ENCODE results near the gene ADGRL3.
"Not testable (repeated sequence)": the region's sequence is repeated elsewhere in the genome, so short reads cannot be mapped to it uniquely, and the experiment has no call there.

The ADGRL3 gene

GRCh38 chr4:61959087-61959486 lies 759.0 kb downstream of the ADGRL3 start:
- DNase-seq (no peak), ATAC-seq (no peak)
- peaks cover 14% of the 10 kb centered on the region for H3K9me3 Mint-ChIP-seq

GRCh38 chr4:61984260-61984909 lies 784.3 kb downstream of the ADGRL3 start:
- Mint-ChIP-seq H3K36me3 (ENCODE audit: low read depth) (no peaks in the 10 kb centered on the region), H3K27ac (no peak overlapping the region), H3K4me3 (no peak overlapping the region), H3K9me3 (peaks cover 15% of the 10 kb centered on the region), H3K27me3 (no peaks in the 10 kb centered on the region), H3K4me1 (no peaks in the 10 kb centered on the region)
- ATAC-seq (no peak), DNase-seq (no peak)

More at GRCh38 chr4:61959087-61959486, 759.0 kb downstream of the ADGRL3 start:
- no peak overlapping the region for H3K27ac Mint-ChIP-seq
- no peaks in the 10 kb centered on the region for H3K4me1 Mint-ChIP-seq
- H3K4me3 Mint-ChIP-seq: no peak overlapping the region
- no peaks in the 10 kb centered on the region for H3K36me3 Mint-ChIP-seq (ENCODE audit: low read depth)
- H3K27me3 Mint-ChIP-seq: no peaks in the 10 kb centered on the region

- H3K36me3 Mint-ChIP-seq (ENCODE audit: low read depth): no peaks in the 10 kb centered on the region
- no peak for ATAC-seq
- H3K27me3 Mint-ChIP-seq: no peaks in the 10 kb centered on the region
- DNase-seq: no peak
- no peak overlapping the region for H3K27ac Mint-ChIP-seq
- no peak overlapping the region for H3K4me3 Mint-ChIP-seq
- no peaks in the 10 kb centered on the region for H3K4me1 Mint-ChIP-seq
- peaks cover 12% of the 10 kb centered on the region for H3K9me3 Mint-ChIP-seq
These were observed 785.3 kb downstream of the ADGRL3 start for GRCh38 chr4:61985426-61985825.

- H3K36me3 Mint-ChIP-seq (ENCODE audit: low read depth); H3K4me3 Mint-ChIP-seq; DNase-seq; H3K4me1 Mint-ChIP-seq; H3K27ac Mint-ChIP-seq; H3K27me3 Mint-ChIP-seq; ATAC-seq: not testable (repeated sequence)
- peaks cover 12% of the 10 kb centered on the region for H3K9me3 Mint-ChIP-seq
These were observed 786.8 kb downstream of the ADGRL3 start for GRCh38 chr4:61986929-61987328.

GRCh38 chr4:61992351-61992750 lies 792.2 kb downstream of the ADGRL3 start:
- ATAC-seq (no peak), DNase-seq (no peak)
- H3K4me1 Mint-ChIP-seq: no peaks in the 10 kb centered on the region
- H3K9me3 Mint-ChIP-seq: peaks cover 7% of the 10 kb centered on the region
- H3K4me3 Mint-ChIP-seq: no peak overlapping the region
- no peaks in the 10 kb centered on the region for H3K27me3 Mint-ChIP-seq
- H3K36me3 Mint-ChIP-seq (ENCODE audit: low read depth): no peaks in the 10 kb centered on the region
- H3K27ac Mint-ChIP-seq: no peak overlapping the region

- no peak overlapping the region for H3K27ac Mint-ChIP-seq
- no peaks in the 10 kb centered on the region for H3K36me3 Mint-ChIP-seq (ENCODE audit: low read depth)
- peaks cover 4% of the 10 kb centered on the region for H3K9me3 Mint-ChIP-seq
- no peak overlapping the region for H3K4me3 Mint-ChIP-seq
- no peaks in the 10 kb centered on the region for H3K27me3 Mint-ChIP-seq
- H3K4me1 Mint-ChIP-seq: no peaks in the 10 kb centered on the region
- DNase-seq (no peak), ATAC-seq (no peak)
These were observed 793.9 kb downstream of the ADGRL3 start for GRCh38 chr4:61994036-61994435.

- no peaks in the 10 kb centered on the region for H3K36me3 Mint-ChIP-seq (ENCODE audit: low read depth)
- H3K27me3 Mint-ChIP-seq: no peaks in the 10 kb centered on the region
- DNase-seq (no peak), ATAC-seq (no peak)
- no peaks in the 10 kb centered on the region for H3K4me1 Mint-ChIP-seq
- H3K4me3 Mint-ChIP-seq: no peak overlapping the region
- H3K9me3 Mint-ChIP-seq: peaks cover 4% of the 10 kb centered on the region
- no peak overlapping the region for H3K27ac Mint-ChIP-seq
These were observed 795.7 kb downstream of the ADGRL3 start for GRCh38 chr4:61995717-61996340.

- ATAC-seq (no peak), DNase-seq (no peak)
- no peaks in the 10 kb centered on the region for H3K27me3 Mint-ChIP-seq
- H3K9me3 Mint-ChIP-seq: peaks cover 9% of the 10 kb centered on the region
- no peaks in the 10 kb centered on the region for H3K4me1 Mint-ChIP-seq
- H3K4me3 Mint-ChIP-seq: no peak overlapping the region
- no peaks in the 10 kb centered on the region for H3K36me3 Mint-ChIP-seq (ENCODE audit: low read depth)
- H3K27ac Mint-ChIP-seq: no peak overlapping the region
These were observed 796.8 kb downstream of the ADGRL3 start for GRCh38 chr4:61996943-61997342.

GRCh38 chr4:61997831-61998230 lies 797.7 kb downstream of the ADGRL3 start:
- H3K9me3 Mint-ChIP-seq: peaks cover 12% of the 10 kb centered on the region
- DNase-seq (no peak), ATAC-seq (no peak)
- no peak overlapping the region for H3K4me3 Mint-ChIP-seq
- H3K36me3 Mint-ChIP-seq (ENCODE audit: low read depth): no peaks in the 10 kb centered on the region
- no peaks in the 10 kb centered on the region for H3K4me1 Mint-ChIP-seq
- H3K27ac Mint-ChIP-seq: no peak overlapping the region
- H3K27me3 Mint-ChIP-seq: no peaks in the 10 kb centered on the region

GRCh38 chr4:62003695-62004094 lies 803.6 kb downstream of the ADGRL3 start:
- Mint-ChIP-seq H3K9me3 (peaks cover 22% of the 10 kb centered on the region), H3K36me3 (ENCODE audit: low read depth) (no peaks in the 10 kb centered on the region), H3K4me1 (no peaks in the 10 kb centered on the region), H3K27me3 (no peaks in the 10 kb centered on the region), H3K27ac (no peak overlapping the region), H3K4me3 (no peak overlapping the region)
- no peak for DNase-seq
- no peak for ATAC-seq

- Mint-ChIP-seq H3K27ac (no peak overlapping the region), H3K4me1 (no peaks in the 10 kb centered on the region), H3K4me3 (no peak overlapping the region), H3K36me3 (ENCODE audit: low read depth) (no peaks in the 10 kb centered on the region), H3K27me3 (no peaks in the 10 kb centered on the region), H3K9me3 (peaks cover 22% of the 10 kb centered on the region)
- DNase-seq (no peak), ATAC-seq (no peak)
These were observed 804.8 kb downstream of the ADGRL3 start for GRCh38 chr4:62004881-62005280.

GRCh38 chr4:62006108-62006507 lies 806.0 kb downstream of the ADGRL3 start:
- Mint-ChIP-seq H3K9me3 (peaks cover 21% of the 10 kb centered on the region), H3K36me3 (ENCODE audit: low read depth) (no peaks in the 10 kb centered on the region), H3K4me3 (no peak overlapping the region), H3K27ac (no peak overlapping the region), H3K27me3 (no peaks in the 10 kb centered on the region), H3K4me1 (no peaks in the 10 kb centered on the region)
- ATAC-seq (no peak), DNase-seq (no peak)

- H3K4me1 Mint-ChIP-seq: no peaks in the 10 kb centered on the region
- no peaks in the 10 kb centered on the region for H3K36me3 Mint-ChIP-seq (ENCODE audit: low read depth)
- no peak for ATAC-seq
- peaks cover 24% of the 10 kb centered on the region for H3K9me3 Mint-ChIP-seq
- H3K27ac Mint-ChIP-seq: no peak overlapping the region
- H3K27me3 Mint-ChIP-seq: no peaks in the 10 kb centered on the region
- DNase-seq: no peak
- no peak overlapping the region for H3K4me3 Mint-ChIP-seq
These were observed 815.1 kb downstream of the ADGRL3 start for GRCh38 chr4:62015043-62015739.

GRCh38 chr4:62018537-62018936 lies 818.4 kb downstream of the ADGRL3 start:
- Mint-ChIP-seq H3K27ac (no peak overlapping the region), H3K27me3 (no peaks in the 10 kb centered on the region), H3K4me1 (no peaks in the 10 kb centered on the region), H3K36me3 (ENCODE audit: low read depth) (no peaks in the 10 kb centered on the region), H3K9me3 (peaks cover 15% of the 10 kb centered on the region), H3K4me3 (no peak overlapping the region)
- no peak for ATAC-seq
- no peak for DNase-seq

GRCh38 chr4:62023633-62024032 lies 823.5 kb downstream of the ADGRL3 start:
- Mint-ChIP-seq H3K4me1 (no peaks in the 10 kb centered on the region), H3K9me3 (peaks cover 7% of the 10 kb centered on the region)

More at GRCh38 chr4:62023633-62024032, 823.5 kb downstream of the ADGRL3 start:
- DNase-seq: no peak
- Mint-ChIP-seq H3K27me3 (no peaks in the 10 kb centered on the region), H3K27ac (no peak overlapping the region), H3K4me3 (no peak overlapping the region), H3K36me3 (ENCODE audit: low read depth) (no peaks in the 10 kb centered on the region)
- ATAC-seq: no peak

Measured in activated naive CD8-positive, alpha-beta T cell treated with anti-CD3 and anti-CD28 coated beads, Interleukin-2, amount 50 U/mL, for 24 hours (primary cell).